Neural cell (in vitro differentiated cells): ENCODE measurements around the gene GATB. TPM values are rescaled to one million over a fixed set of nuclear protein-coding genes. Genes with fewer than 3 reads are reported as not detected.

Experiments
- H2AFZ ChIP-seq: fragments of 200-600, 300-800 bp; sonication (generic), shearing (Covaris generic); 2 replicates; pipeline ENCODE4 v1.6.0; 2014; ENCODE audit warnings: low read depth, mild to moderate bottlenecking, antibody characterized with exemption, low read length, moderate library complexity
- H3F3A ChIP-seq: fragments of 200-600 bp; shearing (Covaris generic); 2 replicates; pipeline ENCODE4 v1.6.1; 2016; ENCODE audit warnings: mild to moderate bottlenecking, moderate library complexity, mixed read lengths, antibody characterized with exemption, low read length; ENCODE audit not compliant: insufficient read depth, poor library complexity, severe bottlenecking
- H3K27ac ChIP-seq: fragments of 200-600, 300-800 bp; sonication (generic), shearing (Covaris generic); 2 replicates; pipeline ENCODE4 v1.5.1; 2014; ENCODE audit warnings: mild to moderate bottlenecking, low read length, moderate library complexity
- H3K27me3 ChIP-seq: fragments of 300-800, 200-600 bp; sonication (generic), shearing (Covaris generic); 2 replicates; pipeline ENCODE4 v1.6.0; 2014; ENCODE audit warnings: mild to moderate bottlenecking, low read depth, low read length, moderate library complexity; ENCODE audit not compliant: insufficient read depth
- H3K36me3 ChIP-seq: fragments of 300-800, 200-600 bp; sonication (generic), shearing (Covaris generic); 2 replicates; pipeline ENCODE4 v1.5.1; 2014; ENCODE audit warnings: mild to moderate bottlenecking, antibody characterized with exemption, low read length, moderate library complexity; ENCODE audit not compliant: insufficient read depth
- H3K4me2 ChIP-seq: fragments of 300-800, 200-600 bp; sonication (generic), shearing (Covaris generic); 2 replicates; pipeline ENCODE4 v1.6.0; 2014; ENCODE audit warnings: mild to moderate bottlenecking, low read length
- H3K4me3 ChIP-seq: fragments of 300-800, 200-600 bp; sonication (generic), shearing (Covaris generic); 2 replicates; pipeline ENCODE4 v1.5.1; 2014; ENCODE audit warnings: mild to moderate bottlenecking, low read length, moderate library complexity
- H3K79me2 ChIP-seq: fragments of 200-600 bp; shearing (Covaris generic); replicated peaks from 2 replicates; pipeline ENCODE4 v1.6.0; 2014; ENCODE audit warnings: mild to moderate bottlenecking, low read length, moderate library complexity; ENCODE audit not compliant: insufficient read depth
- H3K9ac ChIP-seq: fragments of 300-800, 200-600 bp; sonication (generic), shearing (Covaris generic); 2 replicates; pipeline ENCODE4 v1.6.1; 2016; ENCODE audit warnings: mild to moderate bottlenecking, low read length, mixed read lengths
- H3K9me2 ChIP-seq: fragments of 200-600 bp; shearing (Covaris generic); 2 replicates; pipeline ENCODE4 v1.6.1; 2016; ENCODE audit warnings: mild to moderate bottlenecking, low read length, mixed read lengths; ENCODE audit not compliant: insufficient read depth
- H3K9me3 ChIP-seq: fragments of 200-600, 300-800 bp; sonication (generic), shearing (Covaris generic); 2 replicates; pipeline ENCODE4 v1.6.1; 2016; ENCODE audit warnings: mild to moderate bottlenecking, mixed run types, low read length, moderate library complexity, mixed read lengths
- H4K20me1 ChIP-seq: fragments of 200-600 bp; shearing (Covaris generic); 2 replicates; pipeline ENCODE4 v1.6.1; 2016; ENCODE audit warnings: mild to moderate bottlenecking, mixed run types; ENCODE audit not compliant: insufficient read depth
- EP300 ChIP-seq: fragments of 450-650 bp; conservative IDR thresholded peaks from 2 replicates; pipeline ENCODE4 v1.6.1; 2014; ENCODE audit warnings: antibody characterized with exemption, mild to moderate bottlenecking, moderate library complexity; ENCODE audit not compliant: poor library complexity, severe bottlenecking
- EZH2 ChIP-seq: fragments of 200-600, 300-800 bp; shearing (Covaris generic), sonication (generic); IDR thresholded peaks from 2 replicates; pipeline ENCODE4 v1.6.1; 2014; ENCODE audit warnings: antibody characterized with exemption, low read length, borderline replicate concordance, mild to moderate bottlenecking; ENCODE audit not compliant: insufficient read depth, poor library complexity, severe bottlenecking
- MXI1 ChIP-seq: fragments of 450-650 bp; conservative IDR thresholded peaks from 2 replicates; pipeline ENCODE4 v1.6.1; 2014; ENCODE audit warnings: antibody characterized with exemption, mild to moderate bottlenecking; ENCODE audit not compliant: poor library complexity, severe bottlenecking
- POLR2AphosphoS5 ChIP-seq: IDR thresholded peaks from 2 replicates; pipeline ENCODE4 v1.6.1; 2012
- RAD21 ChIP-seq: fragments of 450-650 bp; conservative IDR thresholded peaks from 2 replicates; pipeline ENCODE4 v1.6.1; 2014; ENCODE audit warnings: antibody characterized with exemption, mild to moderate bottlenecking, moderate library complexity
- SMC3 ChIP-seq: fragments of 450-650 bp; conservative IDR thresholded peaks from 2 replicates; pipeline ENCODE4 v1.6.1; 2014; ENCODE audit warnings: antibody characterized with exemption, mild to moderate bottlenecking, moderate library complexity; ENCODE audit not compliant: poor library complexity
- TAF1 ChIP-seq: IDR thresholded peaks from 2 replicates; pipeline ENCODE4 v1.6.1; 2012; ENCODE audit warnings: low read depth
- polyA plus RNA-seq: library from polyadenylated mRNA; depleted of rRNA; stranded (reverse); fragments of >200 nt; gene quantifications from 2 replicates; pipeline ENCODE4 v1.2.3, GENCODE V29; 2014
- TF ChIP-seq, protein P1 (sequence below): IDR thresholded peaks from 2 replicates; pipeline ENCODE4 v1.6.1; 2012; ENCODE audit warnings: borderline replicate concordance
- TF ChIP-seq, protein P2 (sequence below): fragments of 450-650 bp; IDR thresholded peaks from 2 replicates; pipeline ENCODE4 v1.5.1; 2014; ENCODE audit warnings: antibody characterized with exemption, mild to moderate bottlenecking, moderate library complexity; ENCODE audit not compliant: poor library complexity, severe bottlenecking

GATB gene
- polyA plus RNA-seq, 1 donor from 2014 or later: 15.3 TPM

GRCh38 chr4:151692443-151692782 lies 68.4 kb downstream of the GATB start:
- H3F3A ChIP-seq: no peaks in the 10 kb centered on the region
- no peaks in the 10 kb centered on the region for H3K79me2 ChIP-seq
- H3K36me3 ChIP-seq: no peaks in the 10 kb centered on the region
- TF ChIP-seq EP300 (no peak), POLR2AphosphoS5 (no peak), RAD21 (no peak), SMC3 (no peak), MXI1 (no peak), TAF1 (no peak)
- TF ChIP-seq, protein P1, sequence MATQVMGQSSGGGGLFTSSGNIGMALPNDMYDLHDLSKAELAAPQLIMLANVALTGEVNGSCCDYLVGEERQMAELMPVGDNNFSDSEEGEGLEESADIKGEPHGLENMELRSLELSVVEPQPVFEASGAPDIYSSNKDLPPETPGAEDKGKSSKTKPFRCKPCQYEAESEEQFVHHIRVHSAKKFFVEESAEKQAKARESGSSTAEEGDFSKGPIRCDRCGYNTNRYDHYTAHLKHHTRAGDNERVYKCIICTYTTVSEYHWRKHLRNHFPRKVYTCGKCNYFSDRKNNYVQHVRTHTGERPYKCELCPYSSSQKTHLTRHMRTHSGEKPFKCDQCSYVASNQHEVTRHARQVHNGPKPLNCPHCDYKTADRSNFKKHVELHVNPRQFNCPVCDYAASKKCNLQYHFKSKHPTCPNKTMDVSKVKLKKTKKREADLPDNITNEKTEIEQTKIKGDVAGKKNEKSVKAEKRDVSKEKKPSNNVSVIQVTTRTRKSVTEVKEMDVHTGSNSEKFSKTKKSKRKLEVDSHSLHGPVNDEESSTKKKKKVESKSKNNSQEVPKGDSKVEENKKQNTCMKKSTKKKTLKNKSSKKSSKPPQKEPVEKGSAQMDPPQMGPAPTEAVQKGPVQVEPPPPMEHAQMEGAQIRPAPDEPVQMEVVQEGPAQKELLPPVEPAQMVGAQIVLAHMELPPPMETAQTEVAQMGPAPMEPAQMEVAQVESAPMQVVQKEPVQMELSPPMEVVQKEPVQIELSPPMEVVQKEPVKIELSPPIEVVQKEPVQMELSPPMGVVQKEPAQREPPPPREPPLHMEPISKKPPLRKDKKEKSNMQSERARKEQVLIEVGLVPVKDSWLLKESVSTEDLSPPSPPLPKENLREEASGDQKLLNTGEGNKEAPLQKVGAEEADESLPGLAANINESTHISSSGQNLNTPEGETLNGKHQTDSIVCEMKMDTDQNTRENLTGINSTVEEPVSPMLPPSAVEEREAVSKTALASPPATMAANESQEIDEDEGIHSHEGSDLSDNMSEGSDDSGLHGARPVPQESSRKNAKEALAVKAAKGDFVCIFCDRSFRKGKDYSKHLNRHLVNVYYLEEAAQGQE: no peak
- no peaks in the 10 kb centered on the region for H4K20me1 ChIP-seq
- no peak overlapping the region for H3K9ac ChIP-seq
- H3K9me3 ChIP-seq: no peaks in the 10 kb centered on the region
- H3K27ac ChIP-seq: no peak overlapping the region
- H3K27me3 ChIP-seq: no peaks in the 10 kb centered on the region
- H2AFZ ChIP-seq: no peak overlapping the region
- no peak overlapping the region for H3K4me3 ChIP-seq
- no peak overlapping the region for H3K4me2 ChIP-seq
- H3K9me2 ChIP-seq: no peaks in the 10 kb centered on the region

- H3K36me3 ChIP-seq: no peaks in the 10 kb centered on the region
- H4K20me1 ChIP-seq: no peaks in the 10 kb centered on the region
- no peaks in the 10 kb centered on the region for H3K9me2 ChIP-seq
- H2AFZ ChIP-seq: no peak overlapping the region
- no peaks in the 10 kb centered on the region for H3K79me2 ChIP-seq
- TF ChIP-seq RAD21: no peak
- no peak for TF ChIP-seq TAF1
- no peak for TF ChIP-seq EZH2
- TF ChIP-seq, protein P2, sequence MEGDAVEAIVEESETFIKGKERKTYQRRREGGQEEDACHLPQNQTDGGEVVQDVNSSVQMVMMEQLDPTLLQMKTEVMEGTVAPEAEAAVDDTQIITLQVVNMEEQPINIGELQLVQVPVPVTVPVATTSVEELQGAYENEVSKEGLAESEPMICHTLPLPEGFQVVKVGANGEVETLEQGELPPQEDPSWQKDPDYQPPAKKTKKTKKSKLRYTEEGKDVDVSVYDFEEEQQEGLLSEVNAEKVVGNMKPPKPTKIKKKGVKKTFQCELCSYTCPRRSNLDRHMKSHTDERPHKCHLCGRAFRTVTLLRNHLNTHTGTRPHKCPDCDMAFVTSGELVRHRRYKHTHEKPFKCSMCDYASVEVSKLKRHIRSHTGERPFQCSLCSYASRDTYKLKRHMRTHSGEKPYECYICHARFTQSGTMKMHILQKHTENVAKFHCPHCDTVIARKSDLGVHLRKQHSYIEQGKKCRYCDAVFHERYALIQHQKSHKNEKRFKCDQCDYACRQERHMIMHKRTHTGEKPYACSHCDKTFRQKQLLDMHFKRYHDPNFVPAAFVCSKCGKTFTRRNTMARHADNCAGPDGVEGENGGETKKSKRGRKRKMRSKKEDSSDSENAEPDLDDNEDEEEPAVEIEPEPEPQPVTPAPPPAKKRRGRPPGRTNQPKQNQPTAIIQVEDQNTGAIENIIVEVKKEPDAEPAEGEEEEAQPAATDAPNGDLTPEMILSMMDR: no peak
- no peak for TF ChIP-seq SMC3
- no peak for TF ChIP-seq POLR2AphosphoS5
- TF ChIP-seq, protein P1: no peak
- TF ChIP-seq MXI1: no peak
- no peak for TF ChIP-seq EP300
- no peak overlapping the region for H3K4me3 ChIP-seq
- H3K9me3 ChIP-seq: no peaks in the 10 kb centered on the region
- no peak overlapping the region for H3K27ac ChIP-seq
- H3K9ac ChIP-seq: no peak overlapping the region
- no peaks in the 10 kb centered on the region for H3K27me3 ChIP-seq
- no peak overlapping the region for H3K4me2 ChIP-seq
- H3F3A ChIP-seq: no peaks in the 10 kb centered on the region
Measured at GRCh38 chr4:151691639-151692442, 69.0 kb downstream of the GATB start.
